Naive thymus-derived CD4-positive, alpha-beta T cell (primary cell): ENCODE results near the gene UBL4B. TPM values are rescaled to one million over a fixed set of nuclear protein-coding genes. Genes with fewer than 3 reads are reported as not detected.

Source experiments
- ATAC-seq: fragments of 150-1000 bp; cut with Tn5 transposase; 2 replicates; pipeline ENCODE4 v1.10.0; 2021; ENCODE audit warnings: mild to moderate bottlenecking, moderate library complexity
- CTCF ChIA-PET: fragments of 350-600 bp; sonication (Branson Sonifier 250); formaldehyde crosslinking; loops from one replicate; lab custom pipeline; 2021; ENCODE audit warnings: antibody characterized with exemption; lab: Charles Lee
- POLR2A ChIA-PET: fragments of 350-600 bp; sonication (Branson Sonifier 250); formaldehyde crosslinking; loops from one replicate; lab custom pipeline; 2021; ENCODE audit warnings: antibody characterized with exemption, inconsistent platforms; lab: Charles Lee
- DNase-seq, 9 donors: peaks; one replicate each; pipeline versions ENCODE4 v3.0.0 to v3.0.0-alpha.2; 2020 to 2022; ENCODE audit warnings: mixed read lengths in 1 of 9
- H3K27ac ChIP-seq: one replicate; pipeline ENCODE4 v1.7.0; 2013; ENCODE audit warnings: mild to moderate bottlenecking, low read depth, low read length, moderate library complexity
- H3K27me3 ChIP-seq, 2 donors: one replicate each; pipeline ENCODE4 v1.7.0; 2013; ENCODE audit warnings: low read length in 2 of 2, mild to moderate bottlenecking in 2 of 2, moderate library complexity in 2 of 2; ENCODE audit not compliant: control insufficient read depth in 2 of 2, insufficient read depth in 2 of 2
- H3K36me3 ChIP-seq, 3 experiments: 1 replicate in 2 of 3; 2 replicates in 1 of 3; pipeline ENCODE4 v1.7.0; 2013; ENCODE audit warnings: low read length in 3 of 3, mild to moderate bottlenecking in 3 of 3, moderate library complexity in 1 of 3; ENCODE audit not compliant: insufficient read depth in 3 of 3, control insufficient read depth in 2 of 3
- H3K4me1 ChIP-seq, 2 donors: one replicate each; pipeline ENCODE4 v1.7.0; 2013; ENCODE audit warnings: low read length in 2 of 2, mild to moderate bottlenecking in 2 of 2, moderate library complexity in 1 of 2; ENCODE audit not compliant: control insufficient read depth in 2 of 2, insufficient read depth in 2 of 2
- H3K4me3 ChIP-seq: 2 replicates; pipeline ENCODE4 v1.7.0; 2013; ENCODE audit warnings: mild to moderate bottlenecking, low read length
- H3K9me3 ChIP-seq, 3 experiments: 1 replicate in 2 of 3; 2 replicates in 1 of 3; pipeline ENCODE4 v1.7.0; 2013; ENCODE audit warnings: low read length in 3 of 3; ENCODE audit not compliant: control insufficient read depth in 2 of 3
- H3K27ac Mint-ChIP-seq, 9 donors: one replicate each; pipeline ENCODE4 v1.8.0; 2020 to 2022; ENCODE audit warnings: mixed read lengths in 9 of 9, mild to moderate bottlenecking in 8 of 9, moderate library complexity in 5 of 9, inconsistent platforms in 2 of 9
- H3K27me3 Mint-ChIP-seq, 5 donors: one replicate each; pipeline ENCODE4 v1.8.0; 2021 to 2022; ENCODE audit warnings: mixed read lengths in 5 of 5, mild to moderate bottlenecking in 1 of 5
- H3K36me3 Mint-ChIP-seq, 5 donors: one replicate each; pipeline ENCODE4 v1.8.0; 2020 to 2022; ENCODE audit warnings: mixed read lengths in 5 of 5, mild to moderate bottlenecking in 3 of 5, inconsistent platforms in 1 of 5
- H3K4me1 Mint-ChIP-seq, 7 donors: one replicate each; pipeline ENCODE4 v1.8.0; 2020 to 2022; ENCODE audit warnings: mixed read lengths in 7 of 7, mild to moderate bottlenecking in 3 of 7, inconsistent platforms in 1 of 7
- H3K4me3 Mint-ChIP-seq, 10 donors: one replicate each; pipeline ENCODE4 v1.8.0; 2020 to 2022; ENCODE audit warnings: mild to moderate bottlenecking in 10 of 10, mixed read lengths in 10 of 10, moderate library complexity in 6 of 10, inconsistent platforms in 2 of 10
- H3K9me3 Mint-ChIP-seq, 11 donors: one replicate each; pipeline ENCODE4 v1.8.0; 2020 to 2022; ENCODE audit warnings: mixed read lengths in 11 of 11, mild to moderate bottlenecking in 4 of 11, inconsistent platforms in 1 of 11, moderate library complexity in 1 of 11
- intact Hi-C, 2 donors: fragments of 100-400 bp; cut with micrococcal nuclease; formaldehyde crosslinking; loops; one replicate each; pipeline ENCODE4 v1.15.1; 2023
- polyA plus RNA-seq, 2 donors: library from polyadenylated mRNA; unstranded; fragments of 300-500 nt; fragmentation: Illumina TruSeq; gene quantifications; one replicate each; pipeline ENCODE4 v1.2.3, GENCODE V29; 2021
- total RNA-seq, 6 experiments: library from RNA in 5 of 6; stranded (reverse) in 5 of 6; gene quantifications; 1 replicate in 5 of 6; 2 replicates in 1 of 6; pipeline ENCODE4 v1.2.3 and lab custom pipeline; 2021 to 2026

The UBL4B gene
- total and polyA plus RNA-seq, 7 experiments from 2014 or later: not detected

DNA sequence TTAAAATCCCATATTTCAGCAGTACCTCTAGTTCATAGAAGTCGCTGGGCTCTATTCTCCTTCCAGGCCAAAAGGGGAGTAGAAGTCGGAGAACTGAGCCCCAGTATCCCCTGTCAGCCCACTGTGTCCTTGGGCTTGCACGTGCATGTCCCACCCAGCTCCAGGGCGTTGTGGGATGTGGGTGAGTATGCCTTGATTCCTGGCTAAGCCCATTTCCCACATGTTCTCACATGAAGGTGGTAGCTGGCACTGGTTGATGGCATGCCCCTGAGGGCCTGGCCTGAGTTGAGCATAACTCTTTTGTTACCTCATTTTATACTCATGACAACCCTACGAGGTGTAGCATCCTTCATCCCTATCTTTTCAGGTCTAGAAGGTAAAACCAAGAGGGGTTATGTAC is 46.0 kb downstream of the UBL4B start:
- peaks cover 0 to 5% (median 3%) of the 10 kb centered on the region in 5 donors for H3K36me3 Mint-ChIP-seq
- H3K4me1 Mint-ChIP-seq: peaks cover 0 to 3% (median 0%) of the 10 kb centered on the region in 7 donors
- ChIA-PET CTCF (no interaction called here), POLR2A (no interaction called here)
- Histone ChIP-seq H3K36me3 (no peaks in the 10 kb centered on the region), H3K27me3 (no peaks in the 10 kb centered on the region), H3K4me1 (no peaks in the 10 kb centered on the region), H3K27ac (no peak overlapping the region), H3K9me3 (no peaks in the 10 kb centered on the region), H3K4me3 (no peak overlapping the region)
- H3K27ac Mint-ChIP-seq: no peak overlapping the region
- DNase-seq (no peak), ATAC-seq (no peak)
- intact Hi-C loops: loop anchor here in 1 of 2 donors (5.0 kb wide), 1 partner anchor 589 kb away; no protein-coding TSS in a partner anchor
- H3K9me3 Mint-ChIP-seq: peaks cover 0 to 10% (median 6%) of the 10 kb centered on the region in 11 donors
- peaks cover 30 to 59% (median 52%) of the 10 kb centered on the region in 5 donors for H3K27me3 Mint-ChIP-seq
- no peak overlapping the region for H3K4me3 Mint-ChIP-seq

DNA sequence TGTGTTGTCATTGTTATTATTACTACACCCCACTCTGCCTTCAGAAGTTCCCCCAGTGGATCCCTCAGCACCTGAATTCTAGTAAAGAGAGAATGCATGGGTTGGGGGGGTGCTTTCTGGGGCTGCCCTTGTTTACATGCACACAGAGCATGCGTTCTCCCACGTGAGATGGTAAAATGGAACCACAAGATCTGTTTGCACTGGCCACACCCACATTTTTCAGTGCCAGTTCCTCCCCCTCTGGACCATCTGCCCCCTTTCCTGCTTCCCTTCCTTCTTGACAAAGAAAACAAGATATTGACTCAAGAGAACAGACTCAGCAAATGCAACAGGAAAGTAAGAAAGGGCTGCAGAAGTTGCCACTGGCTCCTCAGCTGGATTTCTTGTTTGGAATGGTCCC is 46.9 kb downstream of the UBL4B start:
- Histone ChIP-seq H3K4me1 (no peaks in the 10 kb centered on the region), H3K4me3 (no peak overlapping the region), H3K36me3 (no peaks in the 10 kb centered on the region), H3K27me3 (no peaks in the 10 kb centered on the region), H3K27ac (no peak overlapping the region), H3K9me3 (no peaks in the 10 kb centered on the region)
- Mint-ChIP-seq H3K9me3 (peaks cover 0 to 10% (median 6%) of the 10 kb centered on the region in 11 donors), H3K27me3 (peaks cover 24 to 53% (median 45%) of the 10 kb centered on the region in 5 donors), H3K27ac (no peak overlapping the region), H3K36me3 (peaks cover 0 to 5% (median 3%) of the 10 kb centered on the region in 5 donors), H3K4me3 (no peak overlapping the region), H3K4me1 (peaks cover 0 to 3% (median 0%) of the 10 kb centered on the region in 7 donors)
- intact Hi-C loops: loop anchor here in 1 of 2 donors (5.0 kb wide), 1 partner anchor 588 kb away; no protein-coding TSS in a partner anchor
- DNase-seq: no peak
- POLR2A ChIA-PET: no interaction called here
- CTCF ChIA-PET: no interaction called here
- no peak for ATAC-seq

DNA sequence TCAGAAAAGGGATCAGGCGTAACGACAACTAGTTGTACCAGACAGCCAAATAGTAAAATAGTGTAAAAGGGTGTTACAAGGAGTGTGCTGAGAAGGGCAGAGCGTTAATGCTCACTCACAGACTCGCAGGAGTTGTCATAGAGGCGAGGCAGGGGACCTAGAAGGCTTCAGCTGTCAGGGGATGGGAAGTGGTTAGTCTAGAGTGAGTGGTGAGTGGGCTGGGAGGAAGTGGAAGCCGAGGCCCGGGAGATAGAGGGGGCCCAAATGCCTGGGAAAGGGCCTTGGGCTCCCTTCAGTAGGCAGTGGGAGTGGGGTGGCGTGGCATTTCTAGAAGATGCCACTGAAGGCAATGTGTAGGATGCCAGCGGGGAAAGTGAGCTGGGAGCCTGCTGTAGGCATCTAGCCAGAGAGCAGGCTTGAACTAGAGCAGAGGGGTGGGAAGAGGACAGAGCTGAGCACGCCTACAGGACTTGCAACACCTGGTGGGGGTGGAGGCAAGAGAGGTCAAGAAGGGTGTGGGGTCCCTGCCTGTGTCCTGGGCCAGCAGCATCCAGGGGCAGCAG is 48.4 kb downstream of the UBL4B start:
- ChIA-PET CTCF (no interaction called here), POLR2A (no interaction called here)
- H3K27me3 Mint-ChIP-seq: peaks cover 14 to 39% (median 34%) of the 10 kb centered on the region in 5 donors
- no peaks in the 10 kb centered on the region for H3K27me3 ChIP-seq
- DNase-seq (no peak), ATAC-seq (peak; percentile 10)
- no peaks in the 10 kb centered on the region for H3K4me1 ChIP-seq
- H3K4me3 ChIP-seq: no peak overlapping the region
- no peak overlapping the region for H3K27ac Mint-ChIP-seq
- intact Hi-C loops: no loop called here
- peaks cover 0 to 5% (median 3%) of the 10 kb centered on the region in 5 donors for H3K36me3 Mint-ChIP-seq
- no peak overlapping the region for H3K27ac ChIP-seq
- H3K4me1 Mint-ChIP-seq: peaks cover 0 to 3% (median 0%) of the 10 kb centered on the region in 7 donors
- H3K36me3 ChIP-seq: no peaks in the 10 kb centered on the region
- H3K9me3 ChIP-seq: no peaks in the 10 kb centered on the region
- H3K4me3 Mint-ChIP-seq: no peak overlapping the region
- peaks cover 0 to 10% (median 6%) of the 10 kb centered on the region in 11 donors for H3K9me3 Mint-ChIP-seq

DNA sequence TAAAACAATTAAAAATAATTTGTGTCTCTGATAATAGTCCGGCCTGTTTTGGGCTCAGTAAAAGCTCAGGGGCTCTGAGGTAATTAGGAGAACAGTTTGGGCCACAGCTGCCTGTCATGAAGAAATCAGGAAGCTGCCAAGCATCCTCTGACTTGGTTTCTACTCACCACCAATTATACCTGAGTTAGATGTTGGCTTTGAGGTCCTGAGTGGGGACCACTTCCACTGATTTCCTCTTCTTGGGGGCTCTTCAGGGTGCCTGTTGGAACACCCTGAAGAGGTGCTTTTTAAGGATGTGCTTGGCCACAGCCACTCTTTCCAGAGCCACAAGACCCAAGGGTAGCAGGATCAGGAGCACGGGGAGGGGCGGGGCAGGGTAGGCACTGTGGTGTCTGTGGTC is 48.9 kb downstream of the UBL4B start:
- Mint-ChIP-seq H3K27ac (no peak overlapping the region), H3K27me3 (peaks cover 10 to 35% (median 30%) of the 10 kb centered on the region in 5 donors), H3K4me3 (no peak overlapping the region), H3K36me3 (peaks cover 0 to 5% (median 3%) of the 10 kb centered on the region in 5 donors), H3K9me3 (peaks cover 0 to 10% (median 6%) of the 10 kb centered on the region in 11 donors), H3K4me1 (peaks cover 0 to 3% (median 0%) of the 10 kb centered on the region in 7 donors)
- no peak for ATAC-seq
- no peaks in the 10 kb centered on the region for H3K4me1 ChIP-seq
- intact Hi-C loops: no loop called here
- no peaks in the 10 kb centered on the region for H3K27me3 ChIP-seq
- DNase-seq: no peak
- no peak overlapping the region for H3K4me3 ChIP-seq
- no peak overlapping the region for H3K27ac ChIP-seq
- H3K36me3 ChIP-seq: no peaks in the 10 kb centered on the region
- H3K9me3 ChIP-seq: no peaks in the 10 kb centered on the region
- ChIA-PET CTCF (no interaction called here), POLR2A (no interaction called here)

DNA sequence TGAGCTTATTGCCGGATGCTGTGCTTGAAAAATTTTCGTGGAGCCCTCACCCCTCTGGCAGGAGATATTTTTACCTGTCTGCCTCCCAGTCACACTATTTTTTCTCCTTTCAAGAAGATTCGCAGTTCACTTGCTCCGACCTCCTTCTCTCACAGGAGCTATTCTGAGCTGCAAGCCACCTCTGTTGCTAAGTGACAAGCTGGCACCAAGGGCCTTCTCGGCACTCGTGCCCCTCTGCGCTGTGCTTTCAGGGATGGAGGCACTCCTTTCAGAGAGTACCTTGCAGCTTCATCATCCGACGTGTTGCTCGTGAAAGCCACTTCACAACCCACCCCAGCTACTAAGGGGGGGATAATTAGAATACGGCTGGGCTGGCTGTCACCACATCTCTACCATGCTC is 49.6 kb downstream of the UBL4B start:
- H3K27ac Mint-ChIP-seq: no peak overlapping the region
- Histone ChIP-seq H3K27ac (no peak overlapping the region), H3K4me3 (no peak overlapping the region), H3K36me3 (no peaks in the 10 kb centered on the region), H3K9me3 (no peaks in the 10 kb centered on the region), H3K4me1 (no peaks in the 10 kb centered on the region), H3K27me3 (no peaks in the 10 kb centered on the region)
- ChIA-PET POLR2A (no interaction called here), CTCF (interaction anchor here (0.5 kb wide), 1 partner anchor 92 kb away, joined by 3 read pairs; no protein-coding TSS in a partner anchor)
- H3K36me3 Mint-ChIP-seq: peaks cover 0 to 5% (median 3%) of the 10 kb centered on the region in 5 donors
- DNase-seq (no peak), ATAC-seq (no peak)
- peaks cover 10 to 28% (median 23%) of the 10 kb centered on the region in 5 donors for H3K27me3 Mint-ChIP-seq
- no peak overlapping the region for H3K4me3 Mint-ChIP-seq
- intact Hi-C loops: no loop called here
- peaks cover 0 to 3% (median 0%) of the 10 kb centered on the region in 7 donors for H3K4me1 Mint-ChIP-seq
- peaks cover 0 to 10% (median 6%) of the 10 kb centered on the region in 11 donors for H3K9me3 Mint-ChIP-seq

Other genes starting within 250 kb of the UBL4B start
- 100 to 1,000 TPM in 1 of 5 experiments, 10 to 100 TPM in 1, 1 to 10 TPM in 3; 1.4 to 125 (median 5.9) TPM for gene CSF1, start 201.6 kb upstream of the UBL4B start, total RNA-seq
- gene CSF1, start 201.6 kb upstream of the UBL4B start, polyA plus RNA-seq: 1 to 10 TPM in 1 of 2 donors, under 1 TPM in 1; 0.94 to 2.2 TPM
- 10 to 100 TPM; 16.6 to 60.1 (median 37.1) TPM for gene AHCYL1, start 127.7 kb upstream of the UBL4B start, total RNA-seq
- 10 to 100 TPM; 41.3 to 47.6 TPM for gene AHCYL1, start 127.7 kb upstream of the UBL4B start, polyA plus RNA-seq
- gene STRIP1, start 77.8 kb upstream of the UBL4B start, total RNA-seq: 10 to 100 TPM; 42.4 to 83.9 (median 70.7) TPM
- 10 to 100 TPM; 21.4 to 35.2 TPM for gene STRIP1, start 77.8 kb upstream of the UBL4B start, polyA plus RNA-seq
- gene ALX3, start 41.8 kb upstream of the UBL4B start, total RNA-seq: not detected
- not detected for gene ALX3, start 41.8 kb upstream of the UBL4B start, polyA plus RNA-seq
- not detected for gene SLC6A17, start 38.1 kb downstream of the UBL4B start, total RNA-seq
- not detected for gene SLC6A17, start 38.1 kb downstream of the UBL4B start, polyA plus RNA-seq
- gene KCNC4, start 97.9 kb downstream of the UBL4B start, total RNA-seq: 10 to 100 TPM in 4 of 5 experiments, 1 to 10 TPM in 1; 5.8 to 18.2 (median 12.4) TPM
- 1 to 10 TPM; 1.6 to 2.1 TPM for gene KCNC4, start 97.9 kb downstream of the UBL4B start, polyA plus RNA-seq
- 10 to 100 TPM; 36.4 to 58.6 (median 46.3) TPM for gene RBM15, start 226.9 kb downstream of the UBL4B start, total RNA-seq
- 10 to 100 TPM in 1 of 2 donors, 1 to 10 TPM in 1; 7.1 to 15.5 TPM for gene RBM15, start 226.9 kb downstream of the UBL4B start, polyA plus RNA-seq